Subcutaneous adipose tissue (tissue), 4 donors: Measurements from ENCODE around the gene PTPN13. TPM values are rescaled to one million over a fixed set of nuclear protein-coding genes. Genes with fewer than 3 reads are reported as not detected.

Experiments
- total RNA-seq, 4 donors: library from RNA; depleted of rRNA; stranded (reverse); fragments of >200 nt; gene quantifications; one replicate each; pipeline ENCODE4 v1.1.0, GENCODE V29; 2016
- TF ChIP-seq, protein P1 (sequence below): fragments of 450-650 bp; IDR thresholded peaks from one replicate; pipeline ENCODE4 v1.5.1; 2016; ENCODE audit warnings: low read depth, mild to moderate bottlenecking, control low read depth, antibody characterized with exemption, moderate library complexity

PTPN13 gene
- total RNA-seq, 4 donors from 2014 or later, result 28.6 to 37.5 (median 33.0) TPM

DNA sequence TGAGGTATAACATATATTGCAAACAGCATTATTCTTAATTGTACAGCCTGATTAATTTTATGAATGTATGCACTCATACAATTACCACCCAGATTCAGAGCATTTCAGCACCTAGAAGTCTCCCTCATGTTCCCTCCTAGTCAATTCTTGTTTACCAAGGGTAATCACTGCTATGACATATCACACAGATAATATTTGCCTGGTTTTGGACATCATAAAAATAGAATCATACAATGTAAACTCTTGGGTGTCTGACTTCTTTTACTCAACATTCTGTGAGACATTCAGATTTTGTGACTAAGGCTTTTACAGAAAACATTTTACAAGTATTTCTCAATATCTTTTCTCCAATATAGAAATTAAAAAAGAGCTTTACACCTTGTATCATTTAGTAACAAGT, 66.9 kb downstream of the PTPN13 start:
- TF ChIP-seq, protein P1, sequence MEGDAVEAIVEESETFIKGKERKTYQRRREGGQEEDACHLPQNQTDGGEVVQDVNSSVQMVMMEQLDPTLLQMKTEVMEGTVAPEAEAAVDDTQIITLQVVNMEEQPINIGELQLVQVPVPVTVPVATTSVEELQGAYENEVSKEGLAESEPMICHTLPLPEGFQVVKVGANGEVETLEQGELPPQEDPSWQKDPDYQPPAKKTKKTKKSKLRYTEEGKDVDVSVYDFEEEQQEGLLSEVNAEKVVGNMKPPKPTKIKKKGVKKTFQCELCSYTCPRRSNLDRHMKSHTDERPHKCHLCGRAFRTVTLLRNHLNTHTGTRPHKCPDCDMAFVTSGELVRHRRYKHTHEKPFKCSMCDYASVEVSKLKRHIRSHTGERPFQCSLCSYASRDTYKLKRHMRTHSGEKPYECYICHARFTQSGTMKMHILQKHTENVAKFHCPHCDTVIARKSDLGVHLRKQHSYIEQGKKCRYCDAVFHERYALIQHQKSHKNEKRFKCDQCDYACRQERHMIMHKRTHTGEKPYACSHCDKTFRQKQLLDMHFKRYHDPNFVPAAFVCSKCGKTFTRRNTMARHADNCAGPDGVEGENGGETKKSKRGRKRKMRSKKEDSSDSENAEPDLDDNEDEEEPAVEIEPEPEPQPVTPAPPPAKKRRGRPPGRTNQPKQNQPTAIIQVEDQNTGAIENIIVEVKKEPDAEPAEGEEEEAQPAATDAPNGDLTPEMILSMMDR, result no peak

DNA sequence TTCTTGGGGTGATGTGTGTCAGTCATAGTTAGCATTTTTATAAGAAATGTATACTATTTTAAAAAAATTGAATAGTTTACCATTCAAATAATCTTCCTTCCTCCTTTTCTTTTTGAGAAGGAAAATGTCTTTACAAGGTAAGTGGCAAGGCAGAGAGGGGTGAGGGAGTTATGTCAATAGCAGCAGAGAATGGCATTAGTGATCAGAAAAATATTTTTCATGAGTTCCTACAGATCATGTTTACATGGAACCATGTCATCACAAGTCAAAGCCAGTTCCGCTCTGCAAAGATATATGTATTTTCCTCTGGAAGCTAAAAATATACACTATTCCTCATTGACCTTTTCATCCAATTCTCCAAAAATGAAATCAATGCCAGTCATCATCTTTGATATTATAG, 67.3 kb downstream of the PTPN13 start:
- TF ChIP-seq, protein P1, result no peak

DNA sequence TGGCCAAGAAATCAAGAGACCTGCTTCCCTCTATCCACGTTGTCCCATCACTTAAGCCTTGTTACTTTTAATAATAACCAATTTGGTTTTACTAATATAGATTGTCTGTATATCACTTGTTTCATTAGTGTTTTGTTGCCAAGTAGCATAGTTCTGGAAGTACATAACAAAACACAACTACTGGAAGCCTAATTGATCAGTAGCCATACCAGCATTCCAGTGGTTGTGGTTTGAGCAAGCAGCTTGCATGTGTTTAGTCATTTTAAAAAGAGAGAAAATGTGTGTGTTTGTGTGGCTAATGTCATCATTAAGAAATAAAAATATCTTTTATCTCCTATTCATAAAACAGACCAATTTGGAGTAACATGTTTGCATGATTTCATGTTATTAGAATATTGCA, 70.8 kb downstream of the PTPN13 start:
- TF ChIP-seq, protein P1, result no peak

- TF ChIP-seq, protein P1, result no peak
Measured at GRCh38 chr4:86670298-86670697, 76.2 kb downstream of the PTPN13 start.

GRCh38 chr4:86670756-86671155, 76.6 kb downstream of the PTPN13 start:
- TF ChIP-seq, protein P1, result no peak

DNA sequence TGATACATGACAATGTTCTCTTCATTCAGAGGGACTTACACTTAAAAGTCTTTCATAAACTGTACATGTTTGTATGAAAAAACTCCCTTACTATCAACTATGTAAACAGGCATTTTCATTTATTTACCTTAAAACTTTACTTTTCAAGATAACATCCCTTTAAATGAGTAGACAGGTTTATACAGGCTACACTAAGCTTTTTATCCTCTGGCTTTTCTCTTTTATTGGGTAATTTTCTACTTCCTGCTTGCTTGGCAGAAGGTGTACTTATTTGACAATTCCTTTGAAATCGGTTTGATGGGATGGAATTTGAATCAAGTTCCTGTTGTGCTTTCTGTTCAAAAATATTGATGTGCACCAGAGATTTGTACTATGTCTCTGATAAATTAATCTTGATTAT, 81.4 kb downstream of the PTPN13 start:
- TF ChIP-seq, protein P1, result no peak

- TF ChIP-seq, protein P1, result no peak
Measured at GRCh38 chr4:86678796-86679195, 84.7 kb downstream of the PTPN13 start.
